ENCODE measurements around the gene SGSM2. TPM values are rescaled to one million over a fixed set of nuclear protein-coding genes. Genes with fewer than 3 reads are reported as not detected.

Gene SGSM2
- total and polyA plus RNA-seq, 8 donors: 31.2 to 224 (median 56.0) TPM

DNA sequence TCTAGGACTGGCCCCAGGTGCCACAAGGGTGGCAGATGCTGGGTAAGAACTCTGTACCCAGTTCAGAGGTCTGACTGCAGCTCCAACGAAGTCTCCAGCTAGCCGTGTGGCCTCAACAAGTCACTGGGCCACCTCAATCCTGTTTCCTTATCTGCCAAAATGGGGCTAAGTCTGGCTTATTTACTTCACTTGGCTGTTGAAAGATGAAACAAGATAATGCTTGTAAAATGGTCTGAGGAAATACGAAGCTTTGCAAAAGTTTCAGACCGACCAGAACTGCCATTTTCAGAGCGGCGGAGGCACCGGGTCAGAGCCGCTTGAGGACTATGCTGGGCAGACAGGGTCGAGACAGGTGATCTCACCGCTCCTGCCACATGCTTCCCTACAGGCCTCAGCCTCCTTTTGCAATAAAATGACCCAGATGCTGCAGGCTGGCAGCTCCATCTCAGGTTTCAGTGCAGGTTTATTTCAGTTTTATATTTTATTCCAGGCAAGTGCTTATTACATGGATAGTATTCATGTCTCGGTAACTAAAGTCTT lies 46.4 kb downstream of the SGSM2 start:
- DNase-seq: no peak
- no peaks in the 10 kb centered on the region for H3K27me3 ChIP-seq
- peaks cover 24 to 51% (median 38%) of the 10 kb centered on the region in 4 donors for H3K4me1 ChIP-seq
- H3K27ac ChIP-seq: peak overlapping the region in 4 of 5 donors; percentile 20 to 67 (median 35)
- intact Hi-C loops (cut with DNase I; ENCODE audit: low total_unique reads): loop anchor here (5.0 kb wide), 1 partner anchor 34 kb away; no protein-coding TSS in a partner anchor
- no peak overlapping the region for H3K4me3 ChIP-seq
- 65 to 74% (median 68%) methylated on average over 11 of the region's 11 CpGs for WGBS, 5 donors
- no peak for TF ChIP-seq POLR2A (IDR thresholded peaks at IDR 0.05)
- no peak for TF ChIP-seq POLR2AphosphoS5 (IDR thresholded peaks at IDR 0.05)
- TF ChIP-seq, protein P1, sequence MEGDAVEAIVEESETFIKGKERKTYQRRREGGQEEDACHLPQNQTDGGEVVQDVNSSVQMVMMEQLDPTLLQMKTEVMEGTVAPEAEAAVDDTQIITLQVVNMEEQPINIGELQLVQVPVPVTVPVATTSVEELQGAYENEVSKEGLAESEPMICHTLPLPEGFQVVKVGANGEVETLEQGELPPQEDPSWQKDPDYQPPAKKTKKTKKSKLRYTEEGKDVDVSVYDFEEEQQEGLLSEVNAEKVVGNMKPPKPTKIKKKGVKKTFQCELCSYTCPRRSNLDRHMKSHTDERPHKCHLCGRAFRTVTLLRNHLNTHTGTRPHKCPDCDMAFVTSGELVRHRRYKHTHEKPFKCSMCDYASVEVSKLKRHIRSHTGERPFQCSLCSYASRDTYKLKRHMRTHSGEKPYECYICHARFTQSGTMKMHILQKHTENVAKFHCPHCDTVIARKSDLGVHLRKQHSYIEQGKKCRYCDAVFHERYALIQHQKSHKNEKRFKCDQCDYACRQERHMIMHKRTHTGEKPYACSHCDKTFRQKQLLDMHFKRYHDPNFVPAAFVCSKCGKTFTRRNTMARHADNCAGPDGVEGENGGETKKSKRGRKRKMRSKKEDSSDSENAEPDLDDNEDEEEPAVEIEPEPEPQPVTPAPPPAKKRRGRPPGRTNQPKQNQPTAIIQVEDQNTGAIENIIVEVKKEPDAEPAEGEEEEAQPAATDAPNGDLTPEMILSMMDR (IDR thresholded peaks at IDR 0.05): no peak
- no peak for TF ChIP-seq EP300 (IDR thresholded peaks at IDR 0.05)
- H3K36me3 ChIP-seq: peaks cover 34 to 72% (median 66%) of the 10 kb centered on the region in 4 donors
- no peaks in the 10 kb centered on the region for H3K9me3 ChIP-seq

DNA sequence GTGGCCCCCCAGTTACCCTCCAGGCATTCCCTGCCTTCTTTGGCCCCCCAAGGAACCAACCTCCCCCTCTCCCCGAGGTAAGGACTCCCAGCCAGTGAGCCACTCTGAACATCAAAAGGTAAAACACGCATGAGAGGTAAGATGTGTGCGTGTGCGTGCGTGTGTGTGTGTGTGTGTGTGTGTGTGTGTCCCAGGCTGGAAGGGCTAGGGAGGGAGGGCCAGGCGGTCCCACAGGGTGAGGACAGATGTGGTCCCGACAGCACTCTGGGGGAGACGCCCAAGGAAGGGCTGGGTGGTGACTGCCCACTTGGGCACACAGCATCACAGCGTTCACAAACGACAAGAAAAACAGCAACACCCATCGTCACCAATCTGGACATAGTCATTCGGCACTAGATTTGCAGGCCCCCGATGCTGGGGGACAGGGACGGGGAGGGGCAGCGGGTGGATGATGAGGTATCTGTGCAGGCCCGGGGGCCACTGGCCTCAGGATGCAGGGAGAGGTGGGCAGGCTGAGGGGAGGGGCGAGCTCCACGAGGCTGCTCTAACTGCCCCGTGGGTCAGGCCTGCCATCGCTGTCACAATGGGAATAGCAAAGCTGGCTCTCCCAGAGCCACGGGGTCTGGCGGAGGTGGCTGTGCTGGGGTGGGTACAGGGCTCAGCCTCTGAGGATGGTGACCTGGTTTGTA lies 47.3 kb downstream of the SGSM2 start:
- peaks cover 24 to 60% (median 41%) of the 10 kb centered on the region in 4 donors for H3K4me1 ChIP-seq
- H3K27me3 ChIP-seq: no peaks in the 10 kb centered on the region
- H3K27ac ChIP-seq: peak overlapping the region in 2 of 5 donors; percentile 39 to 55
- TF ChIP-seq, protein P1 (IDR thresholded peaks at IDR 0.05): no peak
- no peak for TF ChIP-seq EP300 (IDR thresholded peaks at IDR 0.05)
- TF ChIP-seq POLR2AphosphoS5 (IDR thresholded peaks at IDR 0.05): no peak
- TF ChIP-seq POLR2A (IDR thresholded peaks at IDR 0.05): no peak
- 72 to 84% (median 78%) methylated on average over 19 to 22 of the region's 22 CpGs for WGBS, 5 donors
- intact Hi-C loops (cut with DNase I; ENCODE audit: low total_unique reads): loop anchor here (5.0 kb wide), 1 partner anchor 33 kb away; no protein-coding TSS in a partner anchor
- H3K36me3 ChIP-seq: peaks cover 29 to 63% (median 61%) of the 10 kb centered on the region in 4 donors
- DNase-seq: no peak
- H3K4me3 ChIP-seq: no peak overlapping the region
- H3K9me3 ChIP-seq: no peaks in the 10 kb centered on the region

- intact Hi-C loops (cut with DNase I; ENCODE audit: low total_unique reads): no loop called here
- peak overlapping the region in 3 of 5 donors; percentile 37 to 55 (median 39) for H3K27ac ChIP-seq
- DNase-seq: no peak
Observed at GRCh38 chr17:2385240-2386210, 48.2 kb downstream of the SGSM2 start.

More at GRCh38 chr17:2385240-2386210, 48.2 kb downstream of the SGSM2 start:
- Histone ChIP-seq H3K4me3 (no peak overlapping the region), H3K9me3 (no peaks in the 10 kb centered on the region), H3K27me3 (no peaks in the 10 kb centered on the region), H3K4me1 (peaks cover 32 to 69% (median 48%) of the 10 kb centered on the region in 4 donors), H3K36me3 (peaks cover 29 to 55% (median 53%) of the 10 kb centered on the region in 4 donors)
- no peak for TF ChIP-seq POLR2AphosphoS5 (IDR thresholded peaks at IDR 0.05)
- no peak for TF ChIP-seq EP300 (IDR thresholded peaks at IDR 0.05)
- no peak for TF ChIP-seq POLR2A (IDR thresholded peaks at IDR 0.05)
- TF ChIP-seq, protein P1 (IDR thresholded peaks at IDR 0.05): no peak
- WGBS, 5 donors: 61 to 78% (median 70%) methylated on average over 13 to 18 of the region's 18 CpGs

Measured in stomach (tissue), 9 donors.